A549 treated with CORT108297 at 1 μM for 4 hours (cell line): Measurements from ENCODE around the gene C8G. TPM values are rescaled to one million over a fixed set of nuclear protein-coding genes. Genes with fewer than 3 reads are reported as not detected.

Experiments used
- total RNA-seq: library from RNA; stranded (reverse); fragments of 200-300 nt; extraction: Qiagen RNA extraction; gene quantifications from 5 replicates; pipeline ENCODE4 v1.2.3, GENCODE V29; 2022

C8G gene
- total RNA-seq = 0.88 to 2.3 TPM (median 1.3 TPM) in 5 replicates

DNA sequence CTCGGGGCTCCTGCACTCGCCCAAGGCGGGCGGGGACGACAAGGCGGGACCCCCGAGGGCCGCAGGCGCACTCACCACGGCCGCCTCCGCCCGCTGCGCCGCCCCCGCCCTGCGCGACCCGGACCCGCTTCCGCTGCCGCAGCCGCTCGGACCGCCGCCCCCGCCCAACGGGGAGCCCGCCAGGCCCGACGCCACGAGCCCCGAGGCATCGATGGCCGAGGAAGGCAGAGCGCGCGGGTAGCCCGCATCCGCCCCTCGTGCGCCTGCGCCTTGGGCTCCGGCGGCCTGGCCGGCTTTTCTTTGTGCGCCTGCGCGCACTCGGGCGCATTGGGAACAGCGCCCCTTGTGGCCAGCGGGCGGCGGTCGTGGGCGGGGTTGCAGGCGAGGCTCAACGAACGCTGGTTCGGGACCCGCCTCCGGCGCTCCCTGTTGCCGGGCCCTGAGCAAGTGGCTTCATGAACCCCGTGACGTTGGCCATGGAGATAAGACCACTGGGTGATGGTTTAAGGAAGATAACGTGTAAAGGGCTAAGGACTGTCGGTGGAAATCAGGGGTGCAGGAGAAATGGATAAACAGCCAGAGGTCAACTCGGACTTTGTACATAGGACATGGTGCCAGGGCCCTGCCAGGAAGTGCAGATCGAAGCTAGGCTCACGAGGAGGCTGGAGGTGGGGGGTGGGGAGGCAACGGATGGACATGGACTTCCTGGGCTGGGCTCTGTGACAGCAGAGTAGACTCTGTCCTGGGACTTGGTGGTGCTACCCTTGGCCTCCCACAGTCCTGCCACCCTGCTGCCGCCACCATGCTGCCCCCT lies at the start of gene C8G, which contains the start of gene FBXW5:
C8G (plus strand) TSS at position 725 of the 814 bp plus-strand sequence; CDS start at position 803, 78 bp downstream.
FBXW5 (minus strand) TSS at position 220 of the 814 bp plus-strand sequence. CDS start 655 bp downstream, outside the sequence.

DNA sequence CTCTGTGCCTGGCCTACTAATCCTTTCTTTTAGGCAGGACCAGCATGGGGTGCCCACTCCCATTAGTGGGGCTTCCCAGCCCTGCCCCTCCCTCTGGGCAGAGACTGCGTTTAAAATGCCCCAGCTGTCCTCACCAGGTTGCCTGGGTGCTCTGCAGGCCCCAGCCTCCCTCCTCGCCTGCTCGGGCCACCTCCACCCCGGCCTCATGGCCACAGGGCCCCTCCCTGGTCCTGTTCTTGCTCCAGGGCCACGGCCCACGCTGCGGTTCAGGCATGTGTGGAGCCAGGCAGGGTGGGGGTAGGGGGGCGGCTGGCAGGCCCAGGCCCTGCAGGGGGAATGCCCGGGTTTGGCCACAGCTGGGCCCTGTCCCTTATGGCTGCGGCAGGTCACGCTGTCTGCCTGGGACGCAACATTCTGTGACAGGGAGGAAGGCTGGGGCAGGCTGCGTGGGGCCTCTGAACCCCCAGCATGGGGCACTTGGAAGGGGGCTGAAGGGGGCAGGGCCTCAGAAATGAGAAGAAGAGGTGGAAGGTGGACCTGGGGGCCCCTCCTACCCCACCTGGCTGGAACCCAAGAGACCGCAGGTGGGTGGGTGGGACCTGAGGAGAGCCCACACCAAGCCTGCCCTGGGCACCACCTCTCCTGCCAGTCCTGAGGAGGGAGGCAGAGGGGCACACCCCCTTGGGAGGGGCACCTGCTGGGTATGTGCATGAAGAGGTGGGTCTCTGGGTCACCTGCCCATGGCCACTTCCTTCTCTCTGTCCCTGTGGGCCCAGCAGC lies 6.7 kb downstream of the C8G start, which contains the start of gene LCN12:
LCN12 (plus strand) TSS at position 733 of the 780 bp plus-strand sequence. CDS start 55 bp downstream, outside the sequence.

DNA sequence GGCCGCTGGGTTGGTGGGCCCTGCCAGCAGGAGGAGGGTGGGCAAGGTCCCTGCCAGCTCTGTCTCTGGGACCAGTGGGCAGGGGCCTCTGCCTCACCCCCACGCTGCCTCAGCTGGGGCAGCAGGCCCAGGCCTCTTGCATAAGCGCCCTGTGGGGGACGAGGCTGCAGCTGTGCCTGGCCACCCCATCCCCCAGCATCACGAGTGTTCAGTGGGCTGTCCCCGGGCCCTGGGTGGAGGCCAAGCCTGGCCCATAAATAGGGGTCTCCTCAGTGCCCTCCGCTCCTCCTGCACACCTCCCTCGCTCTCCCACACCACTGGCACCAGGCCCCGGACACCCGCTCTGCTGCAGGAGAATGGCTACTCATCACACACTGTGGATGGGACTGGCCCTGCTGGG lies 32.2 kb downstream of the C8G start, which contains the start of gene PTGDS:
PTGDS (plus strand) TSS at position 282 of the 400 bp plus-strand sequence; CDS start at position 357, 75 bp downstream.

DNA sequence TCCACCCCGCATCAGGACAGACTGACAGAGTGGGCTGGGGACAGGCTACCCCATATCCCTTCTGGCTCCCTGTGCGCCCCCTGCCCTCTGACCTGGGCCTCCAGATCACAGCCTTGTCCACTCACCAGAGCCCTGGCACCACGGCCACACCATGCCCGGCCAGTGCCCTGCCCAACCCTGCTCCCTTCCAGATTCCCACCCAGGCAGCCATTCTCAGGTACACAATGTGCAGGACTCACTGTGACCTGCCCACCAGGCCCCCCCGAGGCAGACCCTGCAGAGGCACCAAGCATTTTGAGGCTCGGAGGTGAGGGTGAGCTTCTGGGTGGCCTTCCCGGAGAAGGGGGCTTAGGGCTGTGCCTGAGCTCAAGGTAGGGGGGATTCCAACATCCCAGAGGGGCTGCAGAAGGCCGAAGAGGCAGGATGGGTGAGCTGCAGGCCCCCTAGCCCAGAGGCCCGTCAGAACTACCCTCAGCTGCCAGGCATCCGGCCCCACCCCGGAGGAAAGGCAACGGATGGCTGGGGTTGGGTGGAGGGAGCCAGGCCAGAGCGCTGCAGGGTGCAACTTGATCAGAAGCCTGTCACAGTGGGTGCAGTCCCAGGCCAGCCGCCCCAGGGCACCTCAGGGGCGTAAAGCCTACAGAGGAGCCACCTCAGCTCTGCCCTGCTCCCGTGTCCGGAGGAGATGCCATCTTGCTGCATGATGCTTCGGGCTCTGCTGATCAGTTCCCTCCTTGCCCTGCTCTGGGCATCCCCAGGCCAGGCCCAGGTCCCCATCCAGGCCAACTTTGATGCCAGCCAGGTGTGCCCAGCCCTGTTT lies 37.4 kb downstream of the C8G start, which contains the start of gene LCNL1:
LCNL1 (plus strand) TSS at position 762 of the 820 bp plus-strand sequence. CDS start 594 bp downstream, outside the sequence.

GRCh38 chr9:136991993-136992818 lies 47.2 kb downstream of the C8G start, which contains the start of gene PAXX:
TSS of gene PAXX (plus strand) at chr9:136992422. CDS start at chr9:136992444, 22 bp downstream.

Other genes starting within 250 kb of the C8G start
- gene DIPK1B, start 232.7 kb upstream of the C8G start, total RNA-seq = 6.8 to 10.9 TPM (median 10.1 TPM) in 5 replicates
- gene LCN10, start 202.3 kb upstream of the C8G start, total RNA-seq = not detected in 5 replicates
- gene LCN6, start 196.7 kb upstream of the C8G start, total RNA-seq = not detected in 5 replicates
- gene LCN8, start 187.0 kb upstream of the C8G start, total RNA-seq = not detected in 5 replicates
- gene LCN15, start 180.7 kb upstream of the C8G start, total RNA-seq = 0.02 TPM in 1 of 5 replicates, not detected in the others
- gene TMEM141, start 153.9 kb upstream of the C8G start, total RNA-seq = 61.4 to 77.3 TPM (median 75.3 TPM) in 5 replicates
- gene CCDC183, start 148.9 kb upstream of the C8G start, total RNA-seq = 0.13 to 0.36 TPM (median 0.27 TPM) in 5 replicates
- gene RABL6, start 137.3 kb upstream of the C8G start, total RNA-seq = 59.9 to 89.6 TPM (median 80.8 TPM) in 5 replicates
- 3.3 to 4.7 TPM (median 4.6 TPM) in 5 replicates for gene AJM1, start 102.8 kb upstream of the C8G start, total RNA-seq
- 284 to 346 TPM (median 322 TPM) in 5 replicates for gene PHPT1, start 95.8 kb upstream of the C8G start, total RNA-seq
- gene MAMDC4, start 92.9 kb upstream of the C8G start, total RNA-seq = 1.7 to 6.8 TPM (median 5.1 TPM) in 5 replicates
- 433 to 512 TPM (median 473 TPM) in 5 replicates for gene EDF1, start 78.9 kb upstream of the C8G start, total RNA-seq
- gene TRAF2, start 58.7 kb upstream of the C8G start, total RNA-seq = 47.5 to 74.7 TPM (median 64.9 TPM) in 5 replicates
- gene FBXW5, start 505 bp upstream of the C8G start, total RNA-seq = 61.5 to 109 TPM (median 104 TPM) in 5 replicates
- 0.48 to 1.5 TPM (median 1.5 TPM) in 5 replicates for gene LCN12, start 7.0 kb downstream of the C8G start, total RNA-seq
- gene PTGDS, start 32.3 kb downstream of the C8G start, total RNA-seq = 0.16 to 0.81 TPM (median 0.57 TPM) in 5 replicates
- 0.03 to 0.06 TPM (median 0.05 TPM) in 4 of 5 replicates, not detected in the other for gene LCNL1, start 37.8 kb downstream of the C8G start, total RNA-seq
- gene PAXX, start 47.2 kb downstream of the C8G start, total RNA-seq = 49.7 to 88.2 TPM (median 76.5 TPM) in 5 replicates
- gene CLIC3, start 51.3 kb downstream of the C8G start, total RNA-seq = 2.7 to 4.5 TPM (median 3.8 TPM) in 5 replicates
- 20.4 to 30.4 TPM (median 27.8 TPM) in 5 replicates for gene ABCA2, start 83.0 kb downstream of the C8G start, total RNA-seq
- gene FUT7, start 86.8 kb downstream of the C8G start, total RNA-seq = 0.08 to 0.09 TPM in 2 of 5 replicates, not detected in the others
- 41.2 to 91.4 TPM (median 89.1 TPM) in 5 replicates for gene NPDC1, start 100.9 kb downstream of the C8G start, total RNA-seq
- 0.63 to 1.4 TPM (median 0.95 TPM) in 5 replicates for gene ENTPD2, start 108.8 kb downstream of the C8G start, total RNA-seq
- gene SAPCD2, start 125.3 kb downstream of the C8G start, total RNA-seq = 15.2 to 28.2 TPM (median 25.3 TPM) in 5 replicates
- 9.5 to 17.0 TPM (median 12.6 TPM) in 5 replicates for gene UAP1L1, start 132.3 kb downstream of the C8G start, total RNA-seq
- gene MAN1B1, start 141.7 kb downstream of the C8G start, total RNA-seq = 42.2 to 55.4 TPM (median 51.2 TPM) in 5 replicates
- gene DPP7, start 169.5 kb downstream of the C8G start, total RNA-seq = 72.4 to 138 TPM (median 129 TPM) in 5 replicates
- gene GRIN1, start 193.9 kb downstream of the C8G start, total RNA-seq = 0.22 to 0.94 TPM (median 0.34 TPM) in 5 replicates
- 0.61 to 2.2 TPM (median 1.4 TPM) in 5 replicates for gene LRRC26, start 224.8 kb downstream of the C8G start, total RNA-seq
- gene TMEM210, start 226.8 kb downstream of the C8G start, total RNA-seq = not detected in 5 replicates
- gene ANAPC2, start 243.3 kb downstream of the C8G start, total RNA-seq = 24.9 to 40.7 TPM (median 36.9 TPM) in 5 replicates
- 102 to 161 TPM (median 150 TPM) in 5 replicates for gene SSNA1, start 243.4 kb downstream of the C8G start, total RNA-seq